ENCODE data around the gene IMMT.

IMMT gene

DNA sequence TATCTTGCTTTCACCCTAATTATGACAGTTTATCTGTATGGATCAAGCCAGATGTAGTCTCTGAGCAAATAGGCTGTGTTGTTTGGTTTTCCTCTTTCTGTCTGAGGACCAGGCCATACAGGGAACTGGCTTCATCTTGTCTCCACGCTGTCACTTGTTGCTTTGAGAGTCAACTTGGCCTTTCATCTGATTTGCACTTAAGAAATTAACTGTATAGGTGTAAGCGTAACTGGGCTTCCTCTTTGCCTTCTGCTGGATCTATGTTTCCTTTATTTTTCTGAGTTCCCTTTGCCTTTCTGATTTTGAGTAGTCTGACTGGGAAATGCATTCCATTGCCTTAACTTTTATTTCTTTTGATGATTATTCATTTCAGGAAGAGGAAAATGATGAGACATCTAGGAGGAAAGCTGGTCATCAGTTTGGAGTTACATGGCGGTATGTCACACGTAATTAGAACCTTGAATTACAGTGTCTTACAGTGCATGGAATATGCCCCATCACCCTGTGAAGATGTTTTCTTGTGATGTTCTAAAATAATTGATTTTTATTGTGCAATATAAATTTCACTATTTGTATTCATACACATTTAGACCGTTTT, 71.8 kb downstream of the IMMT start:
- DNase-seq (ENCODE audit: low read depth in 1 of 2, low spot score in 1 of 2): no peak
- Histone ChIP-seq H3K27ac (replicated peaks) (no peak overlapping the region), H3K4me3 (replicated peaks; ENCODE audit: insufficient read depth, low read length) (no peak overlapping the region), H3K27me3 (ENCODE audit: insufficient read depth, poor library complexity, severe bottlenecking) (no peaks in the 10 kb centered on the region)
- TF ChIP-seq, protein P1, sequence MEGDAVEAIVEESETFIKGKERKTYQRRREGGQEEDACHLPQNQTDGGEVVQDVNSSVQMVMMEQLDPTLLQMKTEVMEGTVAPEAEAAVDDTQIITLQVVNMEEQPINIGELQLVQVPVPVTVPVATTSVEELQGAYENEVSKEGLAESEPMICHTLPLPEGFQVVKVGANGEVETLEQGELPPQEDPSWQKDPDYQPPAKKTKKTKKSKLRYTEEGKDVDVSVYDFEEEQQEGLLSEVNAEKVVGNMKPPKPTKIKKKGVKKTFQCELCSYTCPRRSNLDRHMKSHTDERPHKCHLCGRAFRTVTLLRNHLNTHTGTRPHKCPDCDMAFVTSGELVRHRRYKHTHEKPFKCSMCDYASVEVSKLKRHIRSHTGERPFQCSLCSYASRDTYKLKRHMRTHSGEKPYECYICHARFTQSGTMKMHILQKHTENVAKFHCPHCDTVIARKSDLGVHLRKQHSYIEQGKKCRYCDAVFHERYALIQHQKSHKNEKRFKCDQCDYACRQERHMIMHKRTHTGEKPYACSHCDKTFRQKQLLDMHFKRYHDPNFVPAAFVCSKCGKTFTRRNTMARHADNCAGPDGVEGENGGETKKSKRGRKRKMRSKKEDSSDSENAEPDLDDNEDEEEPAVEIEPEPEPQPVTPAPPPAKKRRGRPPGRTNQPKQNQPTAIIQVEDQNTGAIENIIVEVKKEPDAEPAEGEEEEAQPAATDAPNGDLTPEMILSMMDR (IDR thresholded peaks at IDR 0.05; ENCODE audit: insufficient read depth, low read length): no peak
- TF ChIP-seq, protein P2, sequence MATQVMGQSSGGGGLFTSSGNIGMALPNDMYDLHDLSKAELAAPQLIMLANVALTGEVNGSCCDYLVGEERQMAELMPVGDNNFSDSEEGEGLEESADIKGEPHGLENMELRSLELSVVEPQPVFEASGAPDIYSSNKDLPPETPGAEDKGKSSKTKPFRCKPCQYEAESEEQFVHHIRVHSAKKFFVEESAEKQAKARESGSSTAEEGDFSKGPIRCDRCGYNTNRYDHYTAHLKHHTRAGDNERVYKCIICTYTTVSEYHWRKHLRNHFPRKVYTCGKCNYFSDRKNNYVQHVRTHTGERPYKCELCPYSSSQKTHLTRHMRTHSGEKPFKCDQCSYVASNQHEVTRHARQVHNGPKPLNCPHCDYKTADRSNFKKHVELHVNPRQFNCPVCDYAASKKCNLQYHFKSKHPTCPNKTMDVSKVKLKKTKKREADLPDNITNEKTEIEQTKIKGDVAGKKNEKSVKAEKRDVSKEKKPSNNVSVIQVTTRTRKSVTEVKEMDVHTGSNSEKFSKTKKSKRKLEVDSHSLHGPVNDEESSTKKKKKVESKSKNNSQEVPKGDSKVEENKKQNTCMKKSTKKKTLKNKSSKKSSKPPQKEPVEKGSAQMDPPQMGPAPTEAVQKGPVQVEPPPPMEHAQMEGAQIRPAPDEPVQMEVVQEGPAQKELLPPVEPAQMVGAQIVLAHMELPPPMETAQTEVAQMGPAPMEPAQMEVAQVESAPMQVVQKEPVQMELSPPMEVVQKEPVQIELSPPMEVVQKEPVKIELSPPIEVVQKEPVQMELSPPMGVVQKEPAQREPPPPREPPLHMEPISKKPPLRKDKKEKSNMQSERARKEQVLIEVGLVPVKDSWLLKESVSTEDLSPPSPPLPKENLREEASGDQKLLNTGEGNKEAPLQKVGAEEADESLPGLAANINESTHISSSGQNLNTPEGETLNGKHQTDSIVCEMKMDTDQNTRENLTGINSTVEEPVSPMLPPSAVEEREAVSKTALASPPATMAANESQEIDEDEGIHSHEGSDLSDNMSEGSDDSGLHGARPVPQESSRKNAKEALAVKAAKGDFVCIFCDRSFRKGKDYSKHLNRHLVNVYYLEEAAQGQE (IDR thresholded peaks at IDR 0.05; ENCODE audit: insufficient replicate concordance, low read depth): no peak
- TF ChIP-seq POLR2AphosphoS5 (IDR thresholded peaks at IDR 0.05; ENCODE audit: low read depth) (no peak), SPI1 (IDR thresholded peaks at IDR 0.05; ENCODE audit: borderline replicate concordance, low read depth) (no peak), GABPA (IDR thresholded peaks at IDR 0.05; ENCODE audit: low read depth) (no peak)

DNA sequence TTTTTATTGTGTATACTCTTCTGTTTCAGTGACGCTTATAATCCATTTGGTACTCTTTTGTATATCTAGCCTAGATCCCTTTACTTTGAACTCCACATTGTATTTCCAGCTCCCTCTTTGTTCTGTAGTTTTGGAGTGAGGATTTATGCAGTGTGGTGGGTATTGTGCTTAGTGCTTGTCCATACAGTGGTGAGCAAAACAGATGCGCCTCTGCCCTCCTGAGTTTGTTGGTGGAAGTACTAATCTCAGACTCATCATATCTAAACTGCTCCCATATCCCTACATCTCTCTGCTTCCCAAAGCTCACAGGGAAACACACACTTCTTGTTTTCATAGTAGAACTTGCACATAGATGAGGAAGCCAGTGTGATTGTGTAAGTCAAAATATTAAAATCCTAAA, 77.1 kb downstream of the IMMT start:
- Histone ChIP-seq H3K4me3 (replicated peaks; ENCODE audit: insufficient read depth, low read length) (no peak overlapping the region), H3K27me3 (ENCODE audit: insufficient read depth, poor library complexity, severe bottlenecking) (no peaks in the 10 kb centered on the region), H3K27ac (replicated peaks) (no peak overlapping the region)
- TF ChIP-seq SPI1 (IDR thresholded peaks at IDR 0.05; ENCODE audit: borderline replicate concordance, low read depth) (no peak), POLR2AphosphoS5 (IDR thresholded peaks at IDR 0.05; ENCODE audit: low read depth) (no peak), GABPA (IDR thresholded peaks at IDR 0.05; ENCODE audit: low read depth) (no peak)
- TF ChIP-seq, protein P1 (IDR thresholded peaks at IDR 0.05; ENCODE audit: insufficient read depth, low read length): no peak
- TF ChIP-seq, protein P2 (IDR thresholded peaks at IDR 0.05; ENCODE audit: insufficient replicate concordance, low read depth): no peak
- DNase-seq (ENCODE audit: low read depth in 1 of 2, low spot score in 1 of 2): no peak

DNA sequence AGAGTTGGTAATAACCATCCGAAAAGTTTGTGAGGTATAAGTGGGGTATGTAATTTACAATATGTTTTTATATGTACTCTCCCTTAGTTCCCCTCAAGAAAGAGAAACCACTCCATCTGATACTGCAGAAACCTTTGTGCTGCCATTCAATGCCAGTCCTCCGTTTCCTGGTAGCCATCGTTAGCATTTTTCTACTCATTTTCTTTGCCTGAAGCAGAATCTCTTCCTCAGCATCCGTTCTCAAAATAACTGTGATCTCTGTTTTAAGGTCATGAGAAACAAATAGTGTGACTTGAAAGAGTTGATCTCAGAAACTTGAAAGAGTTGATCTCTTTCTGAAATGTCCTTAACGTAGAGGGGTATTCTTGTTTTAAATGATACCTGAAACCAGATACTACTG, 88.2 kb downstream of the IMMT start:
- peak overlapping the region; percentile 88 for H3K4me3 ChIP-seq (replicated peaks; ENCODE audit: insufficient read depth, low read length)
- TF ChIP-seq, protein P2 (IDR thresholded peaks at IDR 0.05; ENCODE audit: insufficient replicate concordance, low read depth): no peak
- TF ChIP-seq, protein P1 (IDR thresholded peaks at IDR 0.05; ENCODE audit: insufficient read depth, low read length): no peak
- TF ChIP-seq GABPA (IDR thresholded peaks at IDR 0.05; ENCODE audit: low read depth): no peak
- TF ChIP-seq POLR2AphosphoS5 (IDR thresholded peaks at IDR 0.05; ENCODE audit: low read depth): no peak
- TF ChIP-seq SPI1 (IDR thresholded peaks at IDR 0.05; ENCODE audit: borderline replicate concordance, low read depth): no peak
- no peak for DNase-seq (ENCODE audit: low read depth in 1 of 2, low spot score in 1 of 2)
- H3K27me3 ChIP-seq (ENCODE audit: insufficient read depth, poor library complexity, severe bottlenecking): no peaks in the 10 kb centered on the region
- peak overlapping the region; percentile 96 for H3K27ac ChIP-seq (replicated peaks)
